Activated T-cell treated with anti-CD3 and anti-CD28 coated beads, Interleukin-2, amount 50 U/mL, for 24 hours (primary cell): ENCODE measurements around the gene OXA1L.
"Not testable (repeated sequence)": the region's sequence is repeated elsewhere in the genome, so short reads cannot be mapped to it uniquely, and the experiment has no call there.

Experiments used
- DNase-seq: peaks from one replicate; pipeline ENCODE4 v3.0.0-alpha.2; 2020
- H3K27ac Mint-ChIP-seq: 2 replicates; pipeline ENCODE4 v1.8.0; 2020; ENCODE audit warnings: mild to moderate bottlenecking, mixed read lengths
- H3K27me3 Mint-ChIP-seq: 2 replicates; pipeline ENCODE4 v1.8.0; 2020; ENCODE audit warnings: mixed read lengths
- H3K36me3 Mint-ChIP-seq: 2 replicates; pipeline ENCODE4 v1.8.0; 2020; ENCODE audit warnings: low read depth, mixed read lengths
- H3K4me1 Mint-ChIP-seq: 2 replicates; pipeline ENCODE4 v1.8.0; 2020; ENCODE audit warnings: low read depth, mixed read lengths
- H3K4me3 Mint-ChIP-seq: 2 replicates; pipeline ENCODE4 v1.8.0; 2020; ENCODE audit warnings: mild to moderate bottlenecking, moderate library complexity, mixed read lengths
- H3K9me3 Mint-ChIP-seq: 2 replicates; pipeline ENCODE4 v1.8.0; 2020; ENCODE audit warnings: mixed read lengths

The OXA1L gene

DNA sequence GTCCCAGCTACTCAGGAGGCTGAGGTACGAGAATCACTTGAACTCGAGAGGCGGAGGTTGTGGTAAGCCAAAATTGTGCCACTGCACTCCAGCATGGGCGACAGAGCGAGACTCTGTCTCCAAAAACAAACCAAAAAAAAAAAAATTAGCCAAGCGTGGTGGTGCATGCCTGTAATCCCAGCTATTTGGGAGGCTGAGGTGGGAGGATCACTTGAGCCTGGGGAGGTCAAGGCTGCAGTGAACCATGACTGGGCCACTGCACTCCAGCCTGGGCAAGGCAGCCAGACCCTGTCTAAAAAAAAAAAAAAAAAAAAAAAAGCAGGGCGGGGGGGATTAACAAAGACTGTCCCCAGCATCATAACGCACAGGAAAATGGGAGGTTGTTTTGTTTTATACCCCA, 10.4 kb downstream of the OXA1L start:
- not testable (repeated sequence) for H3K27ac Mint-ChIP-seq, H3K4me1 Mint-ChIP-seq, H3K4me3 Mint-ChIP-seq, H3K27me3 Mint-ChIP-seq, H3K9me3 Mint-ChIP-seq, DNase-seq
- peaks cover 37% of the 10 kb centered on the region for H3K36me3 Mint-ChIP-seq

DNA sequence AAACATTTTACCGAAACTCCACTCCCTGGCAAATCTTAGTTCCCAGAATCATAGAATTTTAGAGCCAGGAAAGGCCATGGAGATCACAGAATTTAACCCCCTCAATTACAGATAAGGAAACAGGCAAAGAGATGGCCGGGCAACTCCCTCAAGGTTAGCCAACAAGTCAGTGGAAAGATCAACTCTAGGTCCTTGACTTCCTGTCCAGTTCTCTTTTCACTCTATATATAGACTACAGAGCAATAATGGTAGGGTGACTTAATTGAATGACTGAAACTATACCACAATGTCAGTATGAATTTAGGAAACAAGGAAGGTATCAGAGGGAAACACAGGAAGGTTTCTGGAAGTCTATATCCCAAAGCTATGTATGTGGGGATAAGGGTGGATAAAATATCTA, 11.6 kb downstream of the OXA1L start:
- H3K4me1 Mint-ChIP-seq: no peaks in the 10 kb centered on the region
- peaks cover 28% of the 10 kb centered on the region for H3K36me3 Mint-ChIP-seq
- no peaks in the 10 kb centered on the region for H3K9me3 Mint-ChIP-seq
- no peak overlapping the region for H3K4me3 Mint-ChIP-seq
- DNase-seq: no peak
- no peaks in the 10 kb centered on the region for H3K27me3 Mint-ChIP-seq
- H3K27ac Mint-ChIP-seq: no peak overlapping the region

DNA sequence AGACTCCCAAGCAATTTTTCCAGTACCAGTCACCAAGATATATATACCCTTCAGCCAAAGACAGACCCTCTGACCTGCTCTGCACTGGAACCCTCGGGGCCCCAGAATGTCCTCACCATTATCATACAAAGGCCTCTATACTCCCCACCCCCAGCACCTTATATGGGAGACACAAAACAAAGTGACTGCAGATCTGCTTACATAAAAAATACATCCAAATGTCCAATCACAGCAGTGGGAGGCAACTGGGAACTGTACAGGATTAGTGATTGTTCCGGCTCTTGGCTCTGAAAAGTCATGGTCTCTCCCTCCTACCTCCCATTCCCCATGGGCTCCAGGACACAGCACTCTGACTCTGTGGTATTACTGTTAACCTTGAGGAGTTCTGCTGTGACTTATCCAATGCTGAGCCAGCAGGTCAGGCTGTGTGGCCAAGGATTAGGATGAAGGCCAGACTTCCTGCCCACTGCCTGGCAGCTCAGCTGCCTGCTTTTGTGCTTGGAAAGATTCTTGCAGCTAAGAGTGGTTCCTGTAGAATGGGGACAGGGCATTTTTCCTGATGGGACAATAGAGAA, 13.7 kb downstream of the OXA1L start:
- Mint-ChIP-seq H3K27me3 (no peaks in the 10 kb centered on the region), H3K27ac (no peak overlapping the region), H3K4me3 (no peak overlapping the region), H3K36me3 (peaks cover 7% of the 10 kb centered on the region), H3K9me3 (no peaks in the 10 kb centered on the region), H3K4me1 (no peaks in the 10 kb centered on the region)
- DNase-seq: no peak

GRCh38 chr14:22780941-22781300, 14.4 kb downstream of the OXA1L start:
- no peak for DNase-seq
- Mint-ChIP-seq H3K4me3 (no peak overlapping the region), H3K27me3 (no peaks in the 10 kb centered on the region), H3K9me3 (no peaks in the 10 kb centered on the region), H3K4me1 (no peaks in the 10 kb centered on the region), H3K36me3 (peaks cover 2% of the 10 kb centered on the region), H3K27ac (no peak overlapping the region)

DNA sequence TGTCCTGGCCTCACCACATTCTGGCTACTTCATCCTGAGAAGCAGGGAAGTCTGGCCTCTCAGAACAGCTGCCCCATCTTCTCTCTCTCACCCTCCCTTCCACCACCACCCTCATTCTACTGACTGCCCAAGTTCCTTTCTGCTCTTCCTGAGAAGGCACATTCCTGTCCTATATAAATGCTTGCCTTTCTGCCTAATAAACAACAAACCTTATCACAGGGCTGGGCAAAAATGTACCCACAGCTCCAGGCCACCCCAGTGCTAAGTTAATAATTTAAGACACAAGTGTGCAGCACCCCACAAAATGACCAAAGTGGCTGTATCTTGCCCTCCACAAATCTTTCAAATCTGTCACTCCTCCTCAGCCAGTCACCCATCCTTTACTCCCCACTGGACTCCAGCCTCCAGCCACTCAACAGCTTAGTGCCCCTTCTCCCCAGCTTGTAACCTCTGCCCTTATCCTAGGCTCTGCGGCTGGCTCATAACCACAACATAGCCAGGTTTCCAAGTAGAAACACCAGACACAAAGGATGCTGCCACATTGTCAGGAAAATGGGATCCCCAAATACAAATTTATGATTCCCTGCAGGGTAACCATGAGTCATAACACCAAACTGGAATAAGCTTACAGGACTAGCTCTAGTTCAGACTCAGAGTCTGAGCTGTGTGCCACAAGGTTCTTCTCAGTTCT, 15.0 kb downstream of the OXA1L start:
- DNase-seq: no peak
- no peak overlapping the region for H3K4me3 Mint-ChIP-seq
- no peak overlapping the region for H3K27ac Mint-ChIP-seq
- no peaks in the 10 kb centered on the region for H3K4me1 Mint-ChIP-seq
- H3K36me3 Mint-ChIP-seq: no peaks in the 10 kb centered on the region
- no peaks in the 10 kb centered on the region for H3K27me3 Mint-ChIP-seq
- no peaks in the 10 kb centered on the region for H3K9me3 Mint-ChIP-seq

- no peak overlapping the region for H3K27ac Mint-ChIP-seq
- H3K36me3 Mint-ChIP-seq: no peaks in the 10 kb centered on the region
- H3K4me3 Mint-ChIP-seq: no peak overlapping the region
- DNase-seq: no peak
- peaks cover 5% of the 10 kb centered on the region for H3K4me1 Mint-ChIP-seq
- no peaks in the 10 kb centered on the region for H3K27me3 Mint-ChIP-seq
- no peaks in the 10 kb centered on the region for H3K9me3 Mint-ChIP-seq
Observed at GRCh38 chr14:22786685-22787084, 20.2 kb downstream of the OXA1L start.

DNA sequence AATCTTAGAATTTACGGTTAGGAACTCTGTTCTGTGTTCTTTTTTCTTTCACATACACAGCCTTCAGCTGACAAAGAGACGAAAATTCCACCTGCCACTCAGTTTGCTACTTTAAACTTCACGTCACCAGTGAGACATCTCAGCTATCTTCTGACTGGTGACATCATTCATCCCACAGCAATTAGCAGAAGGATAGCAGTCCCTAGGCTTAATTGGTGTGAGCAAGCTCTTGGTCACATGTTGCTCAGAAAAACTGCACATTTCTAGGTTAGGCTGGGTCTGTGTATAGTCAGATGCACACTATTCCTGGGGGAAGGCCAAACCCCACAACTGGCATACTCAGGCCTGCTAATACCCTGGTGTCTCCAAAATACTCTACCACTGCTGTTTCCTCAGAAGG, 24.8 kb downstream of the OXA1L start:
- Mint-ChIP-seq H3K9me3 (no peaks in the 10 kb centered on the region), H3K4me3 (no peak overlapping the region), H3K27me3 (peaks cover 6% of the 10 kb centered on the region), H3K36me3 (no peaks in the 10 kb centered on the region), H3K4me1 (peaks cover 5% of the 10 kb centered on the region), H3K27ac (no peak overlapping the region)
- DNase-seq: no peak

DNA sequence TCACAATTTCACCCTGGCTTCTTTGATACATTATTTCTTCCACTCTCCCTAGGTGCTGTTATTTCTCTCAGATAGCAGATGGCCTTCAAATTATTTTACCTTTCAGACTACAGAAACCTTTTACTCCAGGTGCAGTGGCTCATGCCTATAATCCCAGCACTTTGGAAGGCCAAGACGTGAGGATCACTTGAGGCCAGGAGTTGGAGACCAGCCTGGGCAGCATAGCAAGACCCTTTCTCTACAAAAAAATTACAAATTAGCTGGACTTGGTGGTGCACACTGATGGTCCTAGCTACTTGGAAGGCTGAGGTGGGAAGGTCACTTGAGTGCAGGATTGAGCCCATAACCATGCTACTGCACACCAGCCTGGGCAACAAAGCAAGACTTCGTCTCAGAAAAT, 25.7 kb downstream of the OXA1L start:
- H3K4me1 Mint-ChIP-seq: peaks cover 5% of the 10 kb centered on the region
- H3K9me3 Mint-ChIP-seq: no peaks in the 10 kb centered on the region
- no peak overlapping the region for H3K27ac Mint-ChIP-seq
- no peak overlapping the region for H3K4me3 Mint-ChIP-seq
- H3K27me3 Mint-ChIP-seq: peaks cover 10% of the 10 kb centered on the region
- DNase-seq: no peak
- H3K36me3 Mint-ChIP-seq: no peaks in the 10 kb centered on the region

GRCh38 chr14:22793550-22793949, 27.1 kb downstream of the OXA1L start:
- not testable (repeated sequence) for H3K9me3 Mint-ChIP-seq, H3K36me3 Mint-ChIP-seq, H3K4me1 Mint-ChIP-seq, H3K4me3 Mint-ChIP-seq, DNase-seq, H3K27ac Mint-ChIP-seq
- H3K27me3 Mint-ChIP-seq: peaks cover 15% of the 10 kb centered on the region

GRCh38 chr14:22793976-22794375, 27.5 kb downstream of the OXA1L start:
- Mint-ChIP-seq H3K36me3 (no peaks in the 10 kb centered on the region), H3K4me3 (no peak overlapping the region), H3K27me3 (peaks cover 19% of the 10 kb centered on the region), H3K9me3 (no peaks in the 10 kb centered on the region), H3K27ac (no peak overlapping the region), H3K4me1 (peaks cover 5% of the 10 kb centered on the region)
- DNase-seq: no peak

DNA sequence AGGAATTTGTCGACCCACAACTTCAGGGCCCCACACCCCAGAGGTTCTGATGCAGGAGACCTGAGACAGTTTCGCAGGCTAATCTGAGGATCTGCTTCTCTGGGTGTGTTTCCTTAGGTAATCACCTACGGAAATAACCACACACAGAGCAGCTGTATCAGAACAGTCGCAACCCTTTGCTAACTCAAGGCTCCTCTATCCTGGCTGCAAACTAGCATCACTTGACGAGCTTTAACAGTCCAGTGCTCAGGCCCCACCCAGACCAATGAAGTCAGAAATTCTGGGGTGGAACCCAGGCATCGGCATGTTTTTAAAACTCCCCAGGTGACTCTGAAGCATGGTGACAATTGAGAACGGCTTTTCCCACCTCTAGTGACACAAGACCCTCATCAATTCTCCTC, 28.1 kb downstream of the OXA1L start:
- H3K27ac Mint-ChIP-seq: no peak overlapping the region
- no peak for DNase-seq
- no peak overlapping the region for H3K4me3 Mint-ChIP-seq
- peaks cover 22% of the 10 kb centered on the region for H3K27me3 Mint-ChIP-seq
- H3K4me1 Mint-ChIP-seq: peaks cover 5% of the 10 kb centered on the region
- no peaks in the 10 kb centered on the region for H3K9me3 Mint-ChIP-seq
- H3K36me3 Mint-ChIP-seq: no peaks in the 10 kb centered on the region

GRCh38 chr14:22796087-22796707, 29.7 kb downstream of the OXA1L start:
- no peaks in the 10 kb centered on the region for H3K9me3 Mint-ChIP-seq
- H3K4me1 Mint-ChIP-seq: no peaks in the 10 kb centered on the region

GRCh38 chr14:22797017-22797917, 30.8 kb downstream of the OXA1L start:
- Mint-ChIP-seq H3K27ac (no peak overlapping the region), H3K4me1 (no peaks in the 10 kb centered on the region), H3K4me3 (no peak overlapping the region), H3K27me3 (peaks cover 34% of the 10 kb centered on the region), H3K9me3 (no peaks in the 10 kb centered on the region), H3K36me3 (no peaks in the 10 kb centered on the region)
- no peak for DNase-seq

More at GRCh38 chr14:22796087-22796707, 29.7 kb downstream of the OXA1L start:
- peaks cover 31% of the 10 kb centered on the region for H3K27me3 Mint-ChIP-seq
- no peaks in the 10 kb centered on the region for H3K36me3 Mint-ChIP-seq
- no peak overlapping the region for H3K4me3 Mint-ChIP-seq
- no peak overlapping the region for H3K27ac Mint-ChIP-seq
- no peak for DNase-seq

DNA sequence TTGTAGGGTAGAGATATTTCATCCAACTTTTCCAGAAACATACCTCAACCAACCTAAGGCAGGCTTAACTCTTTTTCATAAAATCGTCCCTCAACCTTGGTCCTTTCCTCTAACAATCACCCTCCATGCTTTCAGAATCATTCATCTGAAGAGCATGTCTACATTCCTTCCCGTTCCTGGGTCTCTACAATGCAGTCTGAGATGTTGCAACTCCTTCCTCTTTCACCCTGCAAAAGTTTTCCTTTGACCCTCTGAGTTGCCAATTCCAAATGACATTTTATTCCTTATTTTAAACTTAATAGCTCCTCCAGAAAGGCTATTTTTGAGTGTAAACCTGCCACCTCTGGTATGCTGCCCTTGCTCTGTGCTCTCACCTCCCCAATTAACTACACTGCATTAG, 32.0 kb downstream of the OXA1L start:
- peaks cover 34% of the 10 kb centered on the region for H3K27me3 Mint-ChIP-seq
- no peaks in the 10 kb centered on the region for H3K4me1 Mint-ChIP-seq
- no peak overlapping the region for H3K4me3 Mint-ChIP-seq
- DNase-seq: no peak
- no peaks in the 10 kb centered on the region for H3K36me3 Mint-ChIP-seq
- no peaks in the 10 kb centered on the region for H3K9me3 Mint-ChIP-seq
- H3K27ac Mint-ChIP-seq: no peak overlapping the region

DNA sequence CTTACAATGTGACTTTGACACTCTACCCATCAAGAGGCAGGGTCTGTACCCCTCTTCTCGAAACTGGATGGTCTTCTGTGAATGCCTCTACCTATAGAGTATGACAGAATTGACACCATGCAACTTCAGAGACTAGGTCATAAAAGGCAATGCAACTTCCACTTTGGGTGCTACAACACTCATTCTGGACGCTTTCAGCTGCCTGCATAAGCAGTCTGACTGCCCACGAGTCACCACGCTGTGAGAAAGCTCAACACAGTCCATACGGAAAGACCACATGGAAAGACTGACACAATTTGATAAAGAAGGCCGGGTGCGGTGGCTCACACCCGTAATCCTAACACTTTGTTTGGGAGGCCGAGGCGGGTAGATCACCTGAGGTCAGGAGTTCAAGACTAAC, 33.9 kb downstream of the OXA1L start:
- Mint-ChIP-seq H3K4me1 (no peaks in the 10 kb centered on the region), H3K9me3 (no peaks in the 10 kb centered on the region), H3K36me3 (no peaks in the 10 kb centered on the region), H3K4me3 (no peak overlapping the region), H3K27me3 (peaks cover 34% of the 10 kb centered on the region), H3K27ac (no peak overlapping the region)
- DNase-seq: no peak
